ENCODE data around the gene NCKIPSD. TPM values are rescaled to one million over a fixed set of nuclear protein-coding genes. Genes with fewer than 3 reads are reported as not detected.
A peak's percentile ranks its signal among the peaks of the same experiment; 100 is the strongest.

NCKIPSD gene
- total and polyA plus RNA-seq, 3 donors from 2014 or later = 30.1 to 81.3 (median 69.4) TPM

- Histone ChIP-seq H3K27ac (peak overlapping the region in 1 of 2 donors; percentile 76), H3K4me1 (peaks cover 12% of the 10 kb centered on the region), H3K9me3 (no peaks in the 10 kb centered on the region), H3K27me3 (no peaks in the 10 kb centered on the region), H3K36me3 (ENCODE audit: low read depth, missing control alignments) (no peaks in the 10 kb centered on the region), H3K4me3 (peak overlapping the region; percentile 63 to 88)
- 2 to 11% methylated on average over 7 to 30 of the region's 30 CpGs for WGBS, 2 donors
- TF ChIP-seq POLR2A (IDR thresholded peaks at IDR 0.05) = no peak
- intact Hi-C loops (cut with DNase I; ENCODE audit: low total_unique reads) = no loop called here
- peak; percentile 47 for DNase-seq
Observed at GRCh38 chr3:48634661-48635221, 51.0 kb downstream of the NCKIPSD start.

- Histone ChIP-seq H3K9me3 (no peaks in the 10 kb centered on the region), H3K27me3 (no peaks in the 10 kb centered on the region), H3K4me3 (no peak overlapping the region), H3K4me1 (peaks cover 12% of the 10 kb centered on the region), H3K36me3 (ENCODE audit: low read depth, missing control alignments) (no peaks in the 10 kb centered on the region), H3K27ac (no peak overlapping the region)
- whole genome bisulfite sequencing, 2 donors = 100% methylated on average over 1 to 2 of the region's 2 CpGs
- DNase-seq = no peak
- intact Hi-C loops (cut with DNase I; ENCODE audit: low total_unique reads) = no loop called here
- no peak for TF ChIP-seq POLR2A (IDR thresholded peaks at IDR 0.05)
- no peak for TF ChIP-seq CTCF (IDR thresholded peaks at IDR 0.05)
Observed at GRCh38 chr3:48633743-48634142, 52.0 kb downstream of the NCKIPSD start.

- no peak for DNase-seq
- no peaks in the 10 kb centered on the region for H3K9me3 ChIP-seq
- intact Hi-C loops (cut with DNase I; ENCODE audit: low total_unique reads) = no loop called here
Observed at GRCh38 chr3:48633256-48633655, 52.5 kb downstream of the NCKIPSD start.

GRCh38 chr3:48631516-48632448, 53.9 kb downstream of the NCKIPSD start:
- H3K4me1 ChIP-seq = peaks cover 12% of the 10 kb centered on the region
- intact Hi-C loops (cut with DNase I; ENCODE audit: low total_unique reads) = no loop called here
- no peaks in the 10 kb centered on the region for H3K27me3 ChIP-seq
- TF ChIP-seq CTCF (IDR thresholded peaks at IDR 0.05) (no peak), POLR2A (IDR thresholded peaks at IDR 0.05) (no peak)
- H3K36me3 ChIP-seq (ENCODE audit: low read depth, missing control alignments) = no peaks in the 10 kb centered on the region
- H3K27ac ChIP-seq = no peak overlapping the region
- H3K9me3 ChIP-seq = no peaks in the 10 kb centered on the region
- WGBS, 2 donors = 90 to 94% methylated on average over 13 to 22 of the region's 22 CpGs
- no peak overlapping the region for H3K4me3 ChIP-seq
- no peak for DNase-seq

More at GRCh38 chr3:48633256-48633655, 52.5 kb downstream of the NCKIPSD start:
- TF ChIP-seq CTCF (IDR thresholded peaks at IDR 0.05) = no peak
- TF ChIP-seq POLR2A (IDR thresholded peaks at IDR 0.05) = no peak
- Histone ChIP-seq H3K36me3 (ENCODE audit: low read depth, missing control alignments) (no peaks in the 10 kb centered on the region), H3K27ac (no peak overlapping the region), H3K4me3 (no peak overlapping the region), H3K4me1 (peaks cover 12% of the 10 kb centered on the region), H3K27me3 (no peaks in the 10 kb centered on the region)
- WGBS, 2 donors = 94 to 97% methylated on average over 9 to 14 of the region's 15 CpGs

- no peak for DNase-seq
- Histone ChIP-seq H3K4me3 (no peak overlapping the region), H3K27ac (no peak overlapping the region), H3K27me3 (no peaks in the 10 kb centered on the region), H3K9me3 (no peaks in the 10 kb centered on the region), H3K36me3 (ENCODE audit: low read depth, missing control alignments) (no peaks in the 10 kb centered on the region), H3K4me1 (peaks cover 4% of the 10 kb centered on the region)
- 77 to 79% methylated on average over 8 to 12 of the region's 12 CpGs for WGBS, 2 donors
- intact Hi-C loops (cut with DNase I; ENCODE audit: low total_unique reads) = no loop called here
- TF ChIP-seq CTCF (IDR thresholded peaks at IDR 0.05) (no peak), POLR2A (IDR thresholded peaks at IDR 0.05) (no peak)
Observed at GRCh38 chr3:48630833-48631232, 54.9 kb downstream of the NCKIPSD start.

All from testis (tissue), 3 donors.